Activated naive CD8-positive, alpha-beta T cell treated with anti-CD3 and anti-CD28 coated beads, Interleukin-2, amount 50 U/mL, for 16 hours (primary cell): ENCODE results near the gene PCSK2.

Experiments used
- DNase-seq: peaks from one replicate; pipeline ENCODE4 v3.0.0-alpha.2; 2020; ENCODE audit warnings: low read depth, low spot score

PCSK2 gene

DNA sequence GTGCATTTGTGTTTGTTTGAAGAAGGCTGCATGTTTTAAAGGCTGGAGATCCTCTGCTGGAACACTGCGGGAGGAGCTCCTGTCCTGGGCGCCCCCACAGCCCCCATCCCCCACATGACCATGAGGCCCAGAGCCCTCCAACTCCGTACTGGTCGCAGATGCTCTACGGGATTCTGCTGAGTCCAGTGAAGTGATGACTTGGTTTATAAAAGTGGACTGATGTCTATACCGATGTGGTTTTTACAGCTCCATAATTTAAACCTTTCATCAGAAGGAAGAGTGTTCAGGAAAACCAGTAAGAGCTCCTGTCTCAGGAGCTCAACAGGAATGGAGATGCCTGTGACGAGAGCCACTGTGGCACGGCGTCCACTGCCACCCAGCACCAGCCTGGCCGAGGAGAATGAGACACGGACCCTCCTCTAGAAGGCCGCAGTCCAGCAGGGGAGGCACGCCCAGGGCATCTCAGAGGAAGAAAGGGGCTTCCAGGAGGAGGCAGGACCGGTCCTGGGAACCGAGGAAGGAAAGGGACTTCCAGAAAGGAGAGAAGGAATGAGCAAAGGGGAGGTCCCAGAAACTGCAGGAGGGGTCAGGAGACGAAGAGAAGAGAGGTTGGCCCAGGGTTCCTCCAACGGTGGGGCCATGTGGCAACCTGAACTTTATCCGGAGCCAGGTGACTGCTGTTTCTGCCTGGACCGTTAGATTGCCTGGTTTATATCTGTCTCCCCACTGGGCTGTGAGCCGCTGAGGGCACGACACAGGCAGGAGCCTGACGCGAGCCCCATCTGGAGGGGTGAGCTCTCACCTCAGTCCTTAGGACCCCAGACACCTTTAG lies 277.4 kb downstream of the PCSK2 start:
- DNase-seq: no peak

DNA sequence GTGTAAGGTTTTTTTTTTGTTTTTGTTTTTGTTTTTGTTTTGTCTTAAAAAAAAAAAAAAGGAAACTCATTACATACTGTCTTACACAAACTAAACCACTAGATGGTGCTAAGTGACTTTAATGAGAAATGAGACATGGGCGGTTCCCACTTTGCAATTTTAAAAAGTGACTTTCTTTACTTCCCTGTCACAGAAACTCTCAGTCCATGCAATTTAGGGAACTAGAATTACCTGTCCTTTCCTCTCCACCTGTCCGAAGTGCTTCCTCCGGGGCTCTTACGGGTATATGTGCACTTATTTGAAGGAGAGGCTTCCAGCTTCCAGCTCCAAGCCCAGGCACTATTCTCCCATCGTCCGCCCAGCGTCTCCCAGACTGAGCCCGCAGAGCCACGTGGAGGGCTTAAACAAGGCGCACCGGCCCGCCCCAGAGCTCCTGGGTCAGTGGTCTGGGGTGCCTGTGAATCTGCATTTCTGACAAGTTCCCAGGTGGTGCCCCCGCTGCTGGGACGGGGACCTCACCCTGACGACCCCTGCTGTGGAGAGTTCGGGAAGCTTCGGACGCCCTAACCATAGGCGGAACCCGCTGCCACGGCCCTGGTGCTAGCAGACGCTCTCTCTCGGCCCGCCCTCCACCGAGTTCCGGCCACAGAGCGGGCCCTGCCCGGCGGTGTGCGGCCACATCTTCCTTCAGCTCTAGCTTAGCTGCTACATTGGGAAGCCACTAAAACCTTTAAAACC lies 278.2 kb downstream of the PCSK2 start:
- no peak for DNase-seq

- peak; percentile 25 for DNase-seq
Measured at GRCh38 chr20:17505636-17506517, 279.0 kb downstream of the PCSK2 start.

DNA sequence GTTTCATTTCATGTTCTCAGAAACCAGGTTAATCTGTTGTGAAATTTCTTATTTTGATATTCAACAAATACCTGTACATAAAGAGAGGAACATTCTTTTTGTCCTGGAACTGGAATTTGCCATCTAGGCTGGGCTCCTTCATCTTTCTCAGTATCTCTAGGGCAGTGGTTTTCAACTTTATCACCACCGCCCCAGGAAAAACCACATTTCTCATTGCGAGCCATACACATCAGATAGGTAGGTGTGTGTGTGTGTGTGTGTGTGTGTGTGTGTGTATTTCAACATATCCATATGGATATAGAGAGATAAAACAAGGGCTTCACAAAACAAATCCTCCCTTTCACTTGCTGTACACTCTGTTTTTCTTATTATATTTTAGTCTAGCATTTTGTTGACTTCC lies 280.2 kb downstream of the PCSK2 start:
- DNase-seq: no peak

DNA sequence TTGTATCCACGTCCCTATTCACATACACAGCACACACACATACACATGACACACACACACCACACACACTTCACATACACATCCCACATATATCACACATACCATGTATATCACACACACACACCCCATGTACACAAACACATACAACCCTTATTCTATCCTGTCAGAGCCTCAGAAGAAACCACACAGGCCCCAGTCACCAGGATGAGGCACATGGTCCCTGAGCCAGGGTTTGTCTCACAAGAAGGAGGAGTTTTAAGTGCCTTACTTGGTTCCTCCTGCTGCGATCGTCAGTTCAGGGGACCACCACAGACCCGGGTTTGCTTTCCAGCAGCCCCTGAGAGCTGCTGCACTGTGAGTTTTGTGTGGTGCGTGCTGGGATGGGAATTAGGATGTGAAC lies 280.7 kb downstream of the PCSK2 start:
- DNase-seq: no peak

DNA sequence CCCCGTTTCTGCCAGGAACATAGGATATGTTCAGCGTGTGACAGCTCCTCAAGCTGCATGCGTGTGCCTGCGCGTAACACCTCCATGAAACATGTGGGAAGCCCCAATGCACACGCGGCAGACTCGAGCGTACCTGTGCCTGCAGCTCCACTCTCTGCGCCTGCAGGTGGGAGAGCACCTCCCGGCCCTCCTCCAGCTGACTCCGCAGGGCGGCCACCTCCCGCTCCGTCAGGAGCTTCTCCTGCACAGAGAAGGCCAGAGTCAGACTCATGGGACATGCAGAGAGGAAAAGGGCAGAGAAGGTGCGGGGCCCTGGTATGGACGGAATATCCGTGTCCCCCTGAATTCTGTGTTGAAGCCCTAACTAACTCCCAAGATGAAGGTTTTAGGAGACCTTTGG lies 281.9 kb downstream of the PCSK2 start:
- no peak for DNase-seq

GRCh38 chr20:17510548-17510947 lies 283.7 kb downstream of the PCSK2 start:
- DNase-seq: no peak

- DNase-seq: no peak
Measured at GRCh38 chr20:17511401-17511800, 284.6 kb downstream of the PCSK2 start.

- no peak for DNase-seq
Measured at GRCh38 chr20:17513939-17514338, 287.1 kb downstream of the PCSK2 start.

DNA sequence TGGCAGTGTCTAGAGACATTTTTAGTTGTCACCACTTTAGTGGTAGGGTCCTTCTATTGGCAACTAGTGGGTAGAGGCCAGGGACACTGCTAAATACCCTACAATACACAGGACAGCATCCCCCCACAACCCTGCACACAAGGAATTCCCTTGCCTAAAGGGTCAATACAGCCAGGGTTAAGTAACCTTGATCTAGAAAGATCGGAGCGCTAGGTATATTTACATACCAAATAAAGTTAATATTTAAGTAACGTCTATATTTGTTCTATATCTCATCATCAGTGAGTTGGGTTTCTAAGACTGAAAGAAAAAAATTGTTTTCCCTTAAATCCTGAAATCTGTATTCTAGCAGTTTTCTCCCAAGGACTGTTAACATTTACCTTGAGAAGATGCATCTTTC lies 288.2 kb downstream of the PCSK2 start:
- DNase-seq: no peak

DNA sequence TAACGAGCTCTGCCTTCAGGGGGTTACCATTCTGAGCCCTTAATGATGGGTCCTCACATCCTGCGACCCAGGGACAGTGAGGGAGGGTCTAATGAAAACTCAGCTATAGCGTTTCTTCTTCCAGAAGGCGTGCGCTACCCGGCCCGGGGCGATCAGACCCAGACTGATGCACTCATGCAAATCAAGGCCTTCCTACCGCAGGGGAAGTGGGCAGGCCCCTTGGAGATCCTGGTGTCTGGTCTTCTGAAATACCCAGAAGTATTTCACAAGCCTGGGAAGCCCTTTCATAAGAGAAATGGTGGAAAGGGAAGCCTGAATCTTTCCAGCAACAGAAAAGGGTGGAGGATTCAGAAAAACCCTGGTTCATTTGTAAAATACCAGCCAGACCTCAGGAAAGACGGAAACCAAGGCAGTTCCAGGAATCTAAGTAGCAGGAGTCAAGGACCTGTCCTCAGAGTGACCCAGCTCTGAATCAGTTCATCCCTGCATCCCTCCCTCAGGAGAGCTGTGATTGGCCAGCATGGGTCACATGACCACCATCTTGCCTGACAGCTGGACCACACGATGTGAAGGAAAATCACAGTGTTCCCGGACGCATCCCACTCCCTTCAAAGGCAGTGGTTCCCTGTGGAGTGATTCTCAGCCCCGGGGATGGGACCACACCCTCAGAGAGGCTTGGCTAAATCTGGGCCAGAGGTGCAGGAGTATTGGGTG lies 291.7 kb downstream of the PCSK2 start:
- DNase-seq: no peak

- DNase-seq: no peak
Measured at GRCh38 chr20:17519606-17520285, 292.9 kb downstream of the PCSK2 start.

DNA sequence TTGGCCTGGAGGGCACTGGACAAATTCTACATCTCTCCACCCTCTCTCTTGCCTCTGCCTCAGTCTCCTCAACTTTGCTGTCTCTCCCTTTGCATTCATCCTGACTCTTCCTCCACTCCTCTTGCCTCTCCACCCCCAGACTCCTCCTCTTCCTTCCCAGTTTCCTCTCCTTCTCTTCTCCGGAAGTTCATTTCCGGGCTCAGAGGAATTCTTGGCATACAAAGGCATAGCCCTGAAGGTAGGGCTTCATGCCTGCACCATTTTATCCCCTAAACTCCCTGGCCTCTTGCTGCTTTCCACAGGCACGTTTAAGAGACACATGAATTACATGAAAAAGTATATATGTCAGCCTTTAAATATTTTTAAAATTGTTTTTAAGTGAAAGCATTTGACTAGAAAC lies 293.7 kb downstream of the PCSK2 start:
- DNase-seq: no peak

- no peak for DNase-seq
Measured at GRCh38 chr20:17522528-17522927, 295.7 kb downstream of the PCSK2 start.

GRCh38 chr20:17523326-17523725 lies 296.5 kb downstream of the PCSK2 start:
- DNase-seq: no peak

GRCh38 chr20:17524560-17524959 lies 297.7 kb downstream of the PCSK2 start:
- DNase-seq: no peak

DNA sequence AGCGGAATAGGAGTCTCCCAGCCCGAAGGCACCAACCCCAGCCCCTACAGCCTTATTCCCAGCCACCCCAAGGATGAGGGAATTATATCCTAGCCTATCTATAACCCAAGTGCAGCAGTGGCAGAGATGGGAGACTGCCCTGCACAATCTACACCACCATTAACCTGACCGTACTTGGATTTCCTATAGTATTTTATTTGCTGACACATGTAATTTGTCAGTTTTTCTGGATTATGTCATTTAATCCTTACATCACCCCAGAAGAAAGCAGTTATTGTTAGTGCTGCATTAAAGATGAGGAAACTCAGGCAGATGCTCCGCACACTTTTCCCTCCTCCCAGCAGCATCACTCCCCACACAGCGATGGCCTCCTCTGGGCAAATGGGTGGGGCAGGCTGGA lies 298.3 kb downstream of the PCSK2 start:
- DNase-seq: no peak

GRCh38 chr20:17525650-17526049 lies 298.8 kb downstream of the PCSK2 start:
- no peak for DNase-seq

- no peak for DNase-seq
Measured at GRCh38 chr20:17529586-17529985, 302.7 kb downstream of the PCSK2 start.

GRCh38 chr20:17530153-17530552 lies 303.3 kb downstream of the PCSK2 start:
- no peak for DNase-seq
